CD4-positive, alpha-beta T cell treated with Interleukin-17A for 1 hour (primary cell): Measurements from ENCODE around the gene DIAPH2.

Experiments used
- DNase-seq: peaks from one replicate; pipeline ENCODE4 v3.0.0-alpha.2; 2020

Gene DIAPH2

GRCh38 chrX:97314345-97314744 is 629.7 kb downstream of the DIAPH2 start:
- DNase-seq, result no peak

GRCh38 chrX:97315939-97316338 is 631.3 kb downstream of the DIAPH2 start:
- DNase-seq, result no peak

GRCh38 chrX:97320305-97320704 is 635.7 kb downstream of the DIAPH2 start:
- DNase-seq, result no peak

- DNase-seq, result no peak
Observed at GRCh38 chrX:97322401-97322800, 637.8 kb downstream of the DIAPH2 start.

DNA sequence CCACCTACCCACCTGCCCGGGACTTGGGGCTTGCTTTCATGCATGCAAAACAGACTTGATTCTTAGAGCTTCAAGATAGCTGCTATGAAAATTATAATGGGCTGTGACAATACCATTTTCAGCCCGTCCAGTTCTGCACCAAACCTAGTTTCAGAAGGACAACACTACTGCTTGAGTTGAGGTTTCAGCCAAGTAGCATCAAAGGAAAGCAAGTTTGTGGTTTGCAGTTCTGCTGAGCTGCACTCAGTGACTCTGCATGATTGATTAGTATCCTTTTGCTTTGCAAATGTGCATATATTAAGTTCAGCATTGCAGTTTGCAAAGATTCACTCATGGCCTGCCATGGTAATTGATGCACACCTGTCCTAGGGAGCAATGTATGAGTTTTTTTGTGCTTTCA is 641.8 kb downstream of the DIAPH2 start:
- no peak for DNase-seq

DNA sequence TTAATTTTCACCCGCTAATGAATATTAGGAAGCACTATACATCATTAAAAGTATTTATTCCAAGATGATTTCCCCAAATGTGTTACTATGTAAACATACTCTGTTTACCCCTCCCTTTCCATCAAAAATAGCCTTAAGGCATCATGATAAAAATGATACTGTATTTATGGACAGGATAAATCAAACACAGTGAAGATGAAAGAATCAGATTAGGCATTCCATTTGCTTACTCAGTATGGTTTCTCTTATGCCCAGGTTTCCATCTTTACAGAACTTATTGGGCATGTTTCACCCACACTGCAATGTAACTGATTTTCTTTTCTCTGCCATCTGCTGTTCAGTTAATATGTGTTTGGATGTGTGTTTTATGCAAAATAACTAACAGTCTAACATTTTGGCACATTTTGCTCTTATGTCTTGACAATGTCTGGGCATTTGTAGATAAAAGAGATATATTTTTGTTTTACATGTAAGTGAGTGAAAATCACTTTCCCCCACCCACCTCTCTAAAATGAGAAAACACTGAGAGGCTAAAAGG is 644.3 kb downstream of the DIAPH2 start:
- DNase-seq, result no peak

DNA sequence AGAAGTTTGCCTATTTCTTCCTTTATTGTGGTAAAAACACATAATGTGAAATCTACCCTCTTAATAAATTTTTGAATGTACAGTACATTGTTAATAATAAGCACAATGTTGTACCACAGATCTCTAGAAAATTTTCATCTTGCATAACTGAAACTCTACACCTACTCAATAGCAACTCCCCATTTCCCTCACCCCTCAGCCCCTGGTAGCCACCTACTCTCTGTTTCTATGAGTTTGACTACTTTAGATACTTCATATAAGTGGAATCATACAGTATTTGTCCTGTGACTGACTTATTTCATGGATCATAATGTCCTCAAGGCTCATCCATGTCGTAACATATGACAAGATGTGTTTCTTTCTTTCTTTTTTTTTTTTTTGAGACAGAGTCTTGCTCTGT is 645.5 kb downstream of the DIAPH2 start:
- no peak for DNase-seq

- DNase-seq, result no peak
Observed at GRCh38 chrX:97332963-97333362, 648.3 kb downstream of the DIAPH2 start.

DNA sequence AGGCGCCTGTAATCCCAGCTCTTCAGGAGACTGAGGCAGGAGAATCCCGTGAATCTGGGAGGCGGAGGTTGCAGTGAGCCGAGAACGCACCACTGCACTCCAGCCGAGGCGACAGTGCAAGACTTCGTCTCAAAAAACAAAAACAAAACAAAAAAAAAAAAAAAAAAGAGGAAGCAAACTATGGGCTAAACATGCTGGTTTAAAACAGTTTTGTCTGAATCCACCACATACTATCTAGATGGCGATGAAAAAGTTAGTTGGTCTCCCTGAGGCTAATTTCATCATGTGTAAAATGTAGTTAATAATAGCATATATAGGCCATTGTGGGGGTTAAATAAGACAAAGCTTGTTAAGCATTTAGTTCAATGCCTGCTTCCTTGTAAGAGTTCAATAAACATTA is 650.2 kb downstream of the DIAPH2 start:
- DNase-seq, result no peak

DNA sequence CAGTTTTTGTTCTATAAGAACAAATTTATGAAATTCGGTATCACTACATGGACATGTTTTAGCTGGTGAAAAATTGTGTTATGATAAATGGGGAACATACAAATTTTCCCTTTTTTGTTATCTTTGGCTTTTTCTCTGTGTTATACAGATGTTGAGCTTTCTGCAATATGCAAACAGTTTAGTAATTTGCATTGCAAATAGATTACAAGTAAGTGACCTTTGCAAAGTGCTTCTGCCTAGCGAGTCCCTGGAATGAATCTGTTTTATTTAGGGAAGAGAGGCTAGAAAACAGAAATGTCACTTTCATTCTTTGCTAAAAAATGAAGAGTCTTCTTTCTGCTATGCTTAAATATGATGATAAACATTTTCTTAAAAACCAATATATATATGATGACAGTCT is 660.1 kb downstream of the DIAPH2 start:
- DNase-seq, result no peak

- DNase-seq, result no peak
Observed at GRCh38 chrX:97358941-97359340, 674.3 kb downstream of the DIAPH2 start.

- no peak for DNase-seq
Observed at GRCh38 chrX:97363843-97364242, 679.2 kb downstream of the DIAPH2 start.

- DNase-seq, result no peak
Observed at GRCh38 chrX:97366237-97366636, 681.6 kb downstream of the DIAPH2 start.

DNA sequence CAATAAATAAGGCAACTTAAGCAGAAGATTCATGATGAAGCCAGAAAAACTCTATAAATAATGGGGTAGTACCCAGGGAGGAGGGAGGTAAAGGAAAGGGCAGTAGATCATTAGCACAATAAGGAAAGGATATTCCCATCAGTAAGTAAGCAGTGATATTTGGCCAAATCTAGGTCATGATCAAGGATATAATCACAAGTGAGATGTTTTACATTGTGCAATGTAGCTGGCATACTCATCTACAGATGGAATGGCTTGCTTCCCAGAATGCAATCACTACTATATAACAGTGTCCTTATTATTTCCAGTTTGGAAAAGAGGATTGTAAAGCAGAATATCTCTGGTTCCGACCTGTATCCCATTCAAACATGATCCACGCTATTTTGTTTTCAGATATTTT is 682.5 kb downstream of the DIAPH2 start:
- DNase-seq, result no peak

GRCh38 chrX:97369947-97370346 is 685.3 kb downstream of the DIAPH2 start:
- DNase-seq, result no peak

- no peak for DNase-seq
Observed at GRCh38 chrX:97372001-97372766, 687.5 kb downstream of the DIAPH2 start.

- DNase-seq, result no peak
Observed at GRCh38 chrX:97374266-97374665, 689.6 kb downstream of the DIAPH2 start.

DNA sequence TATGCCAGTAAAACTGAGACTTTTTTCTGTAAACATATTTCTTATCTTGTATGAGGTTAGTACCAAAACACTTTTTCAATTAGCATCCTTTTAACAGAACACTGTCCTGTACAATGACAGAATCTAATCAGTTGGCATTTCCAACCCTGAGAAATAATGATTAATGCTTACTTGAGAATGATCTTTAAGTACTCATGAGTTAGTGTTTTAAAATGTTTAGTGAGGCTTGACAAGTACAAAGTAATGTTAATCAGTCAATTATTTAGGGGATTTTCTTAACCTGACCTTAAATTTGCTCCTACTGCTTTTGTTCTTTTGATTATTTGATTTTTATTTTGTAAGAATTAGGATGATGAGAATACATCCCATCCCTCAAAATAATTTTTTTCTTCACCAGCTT is 695.6 kb downstream of the DIAPH2 start:
- DNase-seq, result no peak

GRCh38 chrX:97384685-97385084 is 700.0 kb downstream of the DIAPH2 start:
- no peak for DNase-seq

- no peak for DNase-seq
Observed at GRCh38 chrX:97387004-97387403, 702.4 kb downstream of the DIAPH2 start.

DNA sequence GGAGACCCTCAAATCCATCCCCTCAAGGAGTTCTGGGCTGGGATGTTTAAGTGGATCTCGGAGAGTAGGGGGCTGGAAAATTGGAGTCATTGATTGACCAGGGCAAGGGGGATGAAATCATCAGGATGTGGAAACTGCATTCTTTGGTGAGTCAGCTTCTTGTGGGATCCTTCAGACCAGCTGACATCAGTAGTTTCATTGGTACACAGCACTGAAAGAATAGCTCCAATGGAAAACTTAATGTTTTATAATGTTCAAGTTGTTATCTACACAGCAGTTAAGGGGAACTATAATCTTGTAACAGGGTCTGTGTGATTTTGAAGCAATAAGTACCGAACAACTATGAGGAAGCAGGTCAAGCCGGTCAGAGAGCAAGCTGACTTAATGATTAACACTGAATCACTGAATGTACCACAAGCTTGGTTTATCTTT is 705.1 kb downstream of the DIAPH2 start:
- no peak for DNase-seq

DNA sequence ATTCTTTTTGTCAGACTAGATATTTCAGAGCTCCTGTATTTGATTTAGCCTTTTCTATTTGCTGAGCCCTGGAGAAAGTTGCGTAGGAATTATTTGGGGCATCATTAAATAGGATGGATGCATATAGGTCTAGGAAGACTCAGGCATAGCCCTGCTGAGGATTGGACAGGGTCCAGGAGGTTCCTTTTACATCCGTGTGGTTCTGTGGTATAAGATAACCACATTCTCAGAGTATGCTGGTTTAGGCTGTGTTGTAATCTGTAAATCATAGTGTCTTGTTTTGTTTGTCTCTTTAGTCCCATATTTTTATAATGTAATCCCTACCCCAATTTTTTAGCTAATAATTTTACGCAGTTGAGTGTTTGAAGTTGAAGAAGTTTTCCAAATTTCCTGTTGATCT is 712.7 kb downstream of the DIAPH2 start:
- DNase-seq, result no peak

DNA sequence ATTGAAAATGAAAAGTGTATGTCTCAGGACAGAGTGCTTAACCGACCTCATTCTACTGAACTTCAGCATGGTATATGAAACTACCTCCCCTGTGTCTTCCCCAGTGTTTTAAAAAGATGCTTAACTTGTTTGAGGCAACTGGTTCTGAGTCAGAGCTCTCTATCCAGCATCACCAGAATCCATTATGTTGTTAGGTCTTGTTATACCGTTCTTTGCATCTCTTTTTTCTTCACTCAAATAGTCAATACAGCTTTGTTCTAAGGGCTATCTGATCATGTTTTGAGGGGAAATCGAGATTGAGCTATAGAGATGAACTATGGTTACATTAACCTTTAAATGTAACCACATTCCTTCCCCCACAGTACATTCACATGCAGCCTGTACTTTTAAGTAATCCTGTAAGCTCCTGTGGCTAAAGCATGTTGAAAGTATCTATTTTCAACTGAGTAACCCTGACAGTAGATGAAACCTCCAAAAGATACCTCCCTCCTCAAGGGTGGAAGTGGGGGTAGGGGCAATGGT is 713.4 kb downstream of the DIAPH2 start:
- no peak for DNase-seq

DNA sequence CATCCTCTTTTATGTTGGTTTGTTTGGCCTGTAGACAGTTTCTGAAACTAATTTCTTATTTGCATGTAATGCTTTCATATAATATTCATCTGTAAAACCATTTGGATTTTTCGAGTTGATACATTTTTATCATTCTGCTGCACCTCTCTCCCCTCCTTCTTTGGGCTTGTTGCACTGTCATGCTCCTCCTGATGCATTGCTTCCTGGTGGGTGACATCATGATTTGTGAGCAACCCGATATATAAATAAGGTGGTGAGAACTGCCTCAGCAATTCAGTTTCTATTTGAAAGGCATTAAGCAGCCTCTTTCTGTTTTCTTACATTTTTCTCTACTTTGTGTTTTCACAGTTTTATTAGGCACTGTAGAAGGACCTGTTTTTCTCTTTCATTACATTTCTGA is 714.8 kb downstream of the DIAPH2 start:
- DNase-seq, result no peak

GRCh38 chrX:97400492-97400891 is 715.9 kb downstream of the DIAPH2 start:
- DNase-seq, result no peak
